Endodermal cell (in vitro differentiated cells): ENCODE measurements around the gene BPIFB4. TPM values are rescaled to one million over a fixed set of nuclear protein-coding genes. Genes with fewer than 3 reads are reported as not detected.

Source experiments
- DNase-seq: peaks from one replicate; pipeline ENCODE4 v3.0.0-alpha.2; 2017
- H3K27ac ChIP-seq: 2 replicates; pipeline ENCODE4 v1.5.1; 2013; ENCODE audit warnings: mild to moderate bottlenecking, low read depth, low read length, moderate library complexity
- H3K27me3 ChIP-seq: 2 replicates; pipeline ENCODE4 v1.6.1; 2013; ENCODE audit warnings: mild to moderate bottlenecking, low read length, moderate library complexity; ENCODE audit not compliant: insufficient read depth, control insufficient read depth, poor library complexity, severe bottlenecking
- H3K36me3 ChIP-seq: 2 replicates; pipeline ENCODE4 v1.7.0; 2013; ENCODE audit warnings: mild to moderate bottlenecking, low read length, moderate library complexity; ENCODE audit not compliant: control insufficient read depth, insufficient read depth
- H3K4me1 ChIP-seq: one replicate; pipeline ENCODE4 v1.7.0; 2013; ENCODE audit warnings: low read length; ENCODE audit not compliant: control insufficient read depth, insufficient read depth
- H3K4me3 ChIP-seq: 2 replicates; pipeline ENCODE4 v1.5.1; 2013; ENCODE audit warnings: mild to moderate bottlenecking, low read length, moderate library complexity
- H3K9ac ChIP-seq: 2 replicates; pipeline ENCODE4 v1.6.1; 2013; ENCODE audit warnings: mild to moderate bottlenecking, low read length, moderate library complexity; ENCODE audit not compliant: poor library complexity, severe bottlenecking; ENCODE audit errors: extremely low read depth
- H3K9me3 ChIP-seq: 2 replicates; pipeline ENCODE4 v1.6.1; 2013; ENCODE audit warnings: mild to moderate bottlenecking, low read length, moderate library complexity; ENCODE audit not compliant: control insufficient read depth
- H3K27ac Mint-ChIP-seq: 2 replicates; pipeline ENCODE4 v1.8.0; 2020; ENCODE audit warnings: mixed read lengths
- H3K27me3 Mint-ChIP-seq: 2 replicates; pipeline ENCODE4 v1.8.0; 2021; ENCODE audit warnings: mild to moderate bottlenecking, mixed read lengths; ENCODE audit not compliant: insufficient read depth
- H3K36me3 Mint-ChIP-seq: 2 replicates; pipeline ENCODE4 v1.8.0; 2020; ENCODE audit warnings: low read depth, mixed read lengths
- H3K4me1 Mint-ChIP-seq: 2 replicates; pipeline ENCODE4 v1.8.0; 2020; ENCODE audit warnings: mixed read lengths
- H3K4me3 Mint-ChIP-seq: 2 replicates; pipeline ENCODE4 v1.8.0; 2020; ENCODE audit warnings: mild to moderate bottlenecking, moderate library complexity, mixed read lengths
- H3K9me3 Mint-ChIP-seq: 2 replicates; pipeline ENCODE4 v1.8.0; 2020; ENCODE audit warnings: mild to moderate bottlenecking, mixed read lengths
- CTCF ChIP-seq: fragments of 200-600 bp; sonication (generic); conservative IDR thresholded peaks from 2 replicates; pipeline ENCODE4 v1.5.0; 2021; ENCODE audit warnings: antibody characterized with exemption, mild to moderate bottlenecking
- WGBS, 2 experiments: methylation state at CpG; one replicate each; pipeline versions ENCODE4 v1.1.5 to v1.1.7; 2013; ENCODE audit warnings: missing lambda C conversion rate in 2 of 2, mixed read lengths in 1 of 2; ENCODE audit not compliant: insufficient coverage in 1 of 2, insufficient read length in 1 of 2; 5-methylcytosine and 5-hydroxymethylcytosine counted together
- total RNA-seq, 2 donors: library from RNA; stranded (reverse); fragmentation: NEBNext Ultra II Directional in 1 of 2; extraction: Animal tissue kit (Norgen Biotek cat#: 25700) in 1 of 2; gene quantifications; 2 replicates in 1 of 2; 3 replicates in 1 of 2; pipeline ENCODE4 v1.2.1, GENCODE V29; 2021

The BPIFB4 gene
- total RNA-seq, 2 donors from 2014 or later, result 0.22 TPM; not detected in 1

- TF ChIP-seq CTCF, result no peak
- Mint-ChIP-seq H3K9me3 (no peaks in the 10 kb centered on the region), H3K27me3 (peaks cover 6% of the 10 kb centered on the region), H3K36me3 (no peaks in the 10 kb centered on the region), H3K4me3 (no peak overlapping the region), H3K27ac (no peak overlapping the region), H3K4me1 (no peaks in the 10 kb centered on the region)
- no peak for DNase-seq
- Histone ChIP-seq H3K36me3 (no peaks in the 10 kb centered on the region), H3K4me1 (no peaks in the 10 kb centered on the region), H3K9ac (no peak overlapping the region), H3K4me3 (no peak overlapping the region), H3K9me3 (no peaks in the 10 kb centered on the region), H3K27me3 (no peaks in the 10 kb centered on the region), H3K27ac (no peak overlapping the region)
- 89 to 94% methylated on average over 7 to 15 of the region's 15 CpGs for WGBS, 2 experiments
These were observed 5.3 kb downstream of the BPIFB4 start for GRCh38 chr20:33084722-33085121.

- WGBS, 2 experiments, result 91 to 94% methylated on average over 7 to 14 of the region's 14 CpGs
These were observed 6.7 kb downstream of the BPIFB4 start for GRCh38 chr20:33086052-33086722.

GRCh38 chr20:33091147-33091546 lies 11.7 kb downstream of the BPIFB4 start:
- no peak overlapping the region for H3K9ac ChIP-seq
- no peaks in the 10 kb centered on the region for H3K36me3 ChIP-seq
- no peaks in the 10 kb centered on the region for H3K4me1 Mint-ChIP-seq
- H3K27me3 Mint-ChIP-seq, result no peaks in the 10 kb centered on the region
- no peak for DNase-seq
- H3K27ac Mint-ChIP-seq, result no peak overlapping the region
- H3K36me3 Mint-ChIP-seq, result no peaks in the 10 kb centered on the region
- H3K4me3 Mint-ChIP-seq, result no peak overlapping the region
- TF ChIP-seq CTCF, result no peak
- no peaks in the 10 kb centered on the region for H3K9me3 Mint-ChIP-seq
- no peaks in the 10 kb centered on the region for H3K27me3 ChIP-seq
- no peak overlapping the region for H3K4me3 ChIP-seq
- no peak overlapping the region for H3K27ac ChIP-seq
- H3K9me3 ChIP-seq, result no peaks in the 10 kb centered on the region
- no peaks in the 10 kb centered on the region for H3K4me1 ChIP-seq
- WGBS, 2 experiments, result 91 to 100% methylated on average over 3 of the region's 3 CpGs

More at GRCh38 chr20:33086052-33086722, 6.7 kb downstream of the BPIFB4 start:
- no peak for TF ChIP-seq CTCF
- Histone ChIP-seq H3K27ac (no peak overlapping the region), H3K27me3 (no peaks in the 10 kb centered on the region), H3K9ac (no peak overlapping the region), H3K36me3 (no peaks in the 10 kb centered on the region), H3K9me3 (no peaks in the 10 kb centered on the region), H3K4me3 (no peak overlapping the region), H3K4me1 (no peaks in the 10 kb centered on the region)
- Mint-ChIP-seq H3K36me3 (no peaks in the 10 kb centered on the region), H3K4me3 (no peak overlapping the region), H3K27me3 (peaks cover 2% of the 10 kb centered on the region), H3K27ac (no peak overlapping the region), H3K9me3 (no peaks in the 10 kb centered on the region), H3K4me1 (no peaks in the 10 kb centered on the region)
- no peak for DNase-seq
